ENCODE results near the gene KLHL25. TPM values are rescaled to one million over a fixed set of nuclear protein-coding genes. Genes with fewer than 3 reads are reported as not detected.

The KLHL25 gene
- total and polyA plus RNA-seq, 7 donors = 3.0 to 9.0 (median 5.7) TPM

GRCh38 chr15:85727068-85727467 lies 67.7 kb downstream of the KLHL25 start:
- H3K4me1 ChIP-seq = peaks cover 0 to 41% (median 39%) of the 10 kb centered on the region in 4 donors
- H3K27ac ChIP-seq = peak overlapping the region; percentile 65 to 84 (median 73)
- H3K9me3 ChIP-seq = no peaks in the 10 kb centered on the region
- H3K27me3 ChIP-seq = no peaks in the 10 kb centered on the region
- 53 to 77% methylated on average over 2 of the region's 2 CpGs for WGBS, 2 donors
- no peak overlapping the region for H3K4me3 ChIP-seq
- TF ChIP-seq POLR2AphosphoS5 (IDR thresholded peaks at IDR 0.05) = no peak
- no peak for TF ChIP-seq POLR2A (IDR thresholded peaks at IDR 0.05)
- TF ChIP-seq CTCF (IDR thresholded peaks at IDR 0.05) = no peak
- no peak for TF ChIP-seq EP300 (IDR thresholded peaks at IDR 0.05)
- intact Hi-C loops (cut with DNase I) = loop anchor here (5.0 kb wide), 2 partner anchors 65 to 105 kb away; partner anchors contain the start of gene KLHL25
- DNase-seq = peak; percentile 81
- H3K36me3 ChIP-seq = peaks cover 0 to 61% (median 36%) of the 10 kb centered on the region in 4 donors

GRCh38 chr15:85726454-85726853 lies 68.3 kb downstream of the KLHL25 start:
- Histone ChIP-seq H3K4me1 (peaks cover 0 to 41% (median 39%) of the 10 kb centered on the region in 4 donors), H3K27me3 (no peaks in the 10 kb centered on the region), H3K9me3 (no peaks in the 10 kb centered on the region), H3K36me3 (peaks cover 0 to 61% (median 37%) of the 10 kb centered on the region in 4 donors), H3K27ac (peak overlapping the region; percentile 65 to 84 (median 73)), H3K4me3 (no peak overlapping the region)
- intact Hi-C loops (cut with DNase I) = loop anchor here (5.0 kb wide), 2 partner anchors 66 to 104 kb away; partner anchors contain the start of gene KLHL25
- TF ChIP-seq POLR2A (IDR thresholded peaks at IDR 0.05) (no peak), POLR2AphosphoS5 (IDR thresholded peaks at IDR 0.05) (peak in 2 of 4 donors; percentile 12 to 28)
- 64 to 80% methylated on average over 2 of the region's 2 CpGs for WGBS, 2 donors
- DNase-seq = no peak

- Histone ChIP-seq H3K9me3 (no peaks in the 10 kb centered on the region), H3K4me3 (no peak overlapping the region), H3K36me3 (peaks cover 0 to 61% (median 38%) of the 10 kb centered on the region in 4 donors), H3K4me1 (peaks cover 0 to 41% (median 39%) of the 10 kb centered on the region in 4 donors), H3K27me3 (no peaks in the 10 kb centered on the region), H3K27ac (peak overlapping the region; percentile 65 to 84 (median 73))
- WGBS, 2 donors = 89% methylated on average over 4 of the region's 4 CpGs
- DNase-seq = no peak
- intact Hi-C loops (cut with DNase I) = loop anchor here (5.0 kb wide), 2 partner anchors 67 to 103 kb away; partner anchors contain the start of gene KLHL25
- TF ChIP-seq POLR2A (IDR thresholded peaks at IDR 0.05) (no peak), CTCF (IDR thresholded peaks at IDR 0.05) (no peak), EP300 (IDR thresholded peaks at IDR 0.05) (no peak), POLR2AphosphoS5 (IDR thresholded peaks at IDR 0.05) (no peak)
These were observed 69.2 kb downstream of the KLHL25 start for GRCh38 chr15:85725564-85725963.

- intact Hi-C loops (cut with DNase I) = loop anchor here (5.0 kb wide), 2 partner anchors 67 to 103 kb away; partner anchors contain the start of gene KLHL25
- H3K27me3 ChIP-seq = no peaks in the 10 kb centered on the region
- WGBS, 2 donors = 79 to 84% methylated on average over 3 of the region's 3 CpGs
- peaks cover 0 to 41% (median 37%) of the 10 kb centered on the region in 4 donors for H3K4me1 ChIP-seq
- TF ChIP-seq POLR2A (IDR thresholded peaks at IDR 0.05) (no peak), EP300 (IDR thresholded peaks at IDR 0.05) (no peak), POLR2AphosphoS5 (IDR thresholded peaks at IDR 0.05) (peak; percentile 6 to 49 (median 26))
- peak overlapping the region; percentile 65 to 84 (median 73) for H3K27ac ChIP-seq
- peaks cover 0 to 64% (median 43%) of the 10 kb centered on the region in 4 donors for H3K36me3 ChIP-seq
- no peak for DNase-seq
- no peak overlapping the region for H3K4me3 ChIP-seq
- H3K9me3 ChIP-seq = no peaks in the 10 kb centered on the region
These were observed 69.7 kb downstream of the KLHL25 start for GRCh38 chr15:85725019-85725418.

GRCh38 chr15:85723960-85724945 lies 70.5 kb downstream of the KLHL25 start:
- no peaks in the 10 kb centered on the region for H3K9me3 ChIP-seq
- TF ChIP-seq POLR2A (IDR thresholded peaks at IDR 0.05) (no peak), CTCF (IDR thresholded peaks at IDR 0.05) (no peak)
- intact Hi-C loops (cut with DNase I) = no loop called here
- peaks cover 0 to 41% (median 37%) of the 10 kb centered on the region in 4 donors for H3K4me1 ChIP-seq
- H3K4me3 ChIP-seq = no peak overlapping the region
- H3K36me3 ChIP-seq = peaks cover 2 to 69% (median 49%) of the 10 kb centered on the region in 4 donors
- DNase-seq = no peak
- H3K27me3 ChIP-seq = no peaks in the 10 kb centered on the region
- H3K27ac ChIP-seq = peak overlapping the region; percentile 65 to 84 (median 73)
- 29 to 52% methylated on average over 10 of the region's 10 CpGs for WGBS, 2 donors

Data from sigmoid colon (tissue), 7 donors.